Amniotic stem cell (primary cell): ENCODE results near the gene RREB1.

ENCODE experiments used
- DNase-seq: peaks from one replicate; lab custom pipeline; 2025; lab: John Stamatoyannopoulos, UW

RREB1 gene

GRCh38 chr6:7296602-7297001 lies 188.8 kb downstream of the RREB1 start:
- no peak for DNase-seq

GRCh38 chr6:7298113-7298512 lies 190.4 kb downstream of the RREB1 start:
- no peak for DNase-seq

DNA sequence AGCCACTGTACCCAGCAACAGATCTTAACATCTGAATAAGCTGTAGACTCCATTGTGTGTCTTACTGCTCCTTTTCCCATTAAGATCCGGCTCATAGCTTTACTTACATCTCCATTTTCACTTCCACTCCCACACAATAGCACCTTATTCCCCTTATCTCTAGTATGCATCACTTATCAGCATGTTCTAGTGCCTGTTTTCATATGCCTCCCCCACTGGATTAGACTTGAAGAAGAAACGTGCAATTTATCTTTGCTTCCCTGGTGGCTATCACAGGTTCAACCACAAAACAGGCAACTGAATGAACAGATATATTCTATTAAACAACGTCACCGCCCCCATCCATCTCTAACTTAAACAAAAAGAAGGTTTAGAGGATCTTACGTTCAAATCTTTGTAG lies 193.2 kb downstream of the RREB1 start:
- DNase-seq: no peak
